Iris pigment epithelial cell (primary cell): ENCODE data around the gene DIP2C.

ENCODE experiments used
- DNase-seq: peaks from one replicate; pipeline ENCODE4 v3.0.0-alpha.2; 2011; ENCODE audit warnings: low read depth

DIP2C gene

DNA sequence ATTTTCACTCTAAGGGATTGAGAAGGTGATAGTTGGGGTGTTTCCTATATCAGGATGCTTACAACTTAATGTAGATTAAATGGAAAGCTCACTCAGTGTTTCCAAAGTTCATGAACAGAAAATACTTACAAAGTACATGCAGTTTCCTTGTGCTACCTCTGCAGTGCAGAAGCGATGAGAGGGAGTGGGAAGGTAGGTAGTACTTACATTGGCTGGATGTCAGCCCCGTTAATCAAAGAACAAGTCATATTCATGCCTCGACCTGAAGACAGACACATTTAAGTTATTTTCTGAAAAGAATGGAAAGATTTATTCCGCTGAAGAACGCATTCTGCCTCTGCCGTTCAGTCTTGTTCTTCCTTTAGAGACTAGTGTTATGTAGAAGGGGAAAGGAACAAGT is 461.1 kb downstream of the DIP2C start:
- no peak for DNase-seq

DNA sequence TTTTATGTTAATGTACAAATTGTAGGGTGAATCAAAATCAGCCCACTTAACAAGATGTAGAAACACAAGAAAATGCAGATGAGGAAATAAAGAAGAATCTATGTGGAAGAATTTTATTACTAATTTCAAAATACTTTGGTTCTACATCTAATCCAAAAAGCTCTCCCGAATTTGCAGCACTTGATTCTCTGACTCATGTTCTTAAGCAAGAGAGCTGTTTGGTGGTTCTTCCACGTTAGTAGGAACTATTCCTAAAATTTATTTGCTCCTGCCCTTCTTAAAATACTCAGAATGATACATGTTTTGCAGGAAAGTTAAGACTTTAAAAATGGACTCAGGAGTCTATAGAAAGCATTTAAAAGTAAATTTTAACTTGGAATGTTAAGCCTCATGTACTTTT is 462.5 kb downstream of the DIP2C start:
- peak; percentile 49 for DNase-seq

DNA sequence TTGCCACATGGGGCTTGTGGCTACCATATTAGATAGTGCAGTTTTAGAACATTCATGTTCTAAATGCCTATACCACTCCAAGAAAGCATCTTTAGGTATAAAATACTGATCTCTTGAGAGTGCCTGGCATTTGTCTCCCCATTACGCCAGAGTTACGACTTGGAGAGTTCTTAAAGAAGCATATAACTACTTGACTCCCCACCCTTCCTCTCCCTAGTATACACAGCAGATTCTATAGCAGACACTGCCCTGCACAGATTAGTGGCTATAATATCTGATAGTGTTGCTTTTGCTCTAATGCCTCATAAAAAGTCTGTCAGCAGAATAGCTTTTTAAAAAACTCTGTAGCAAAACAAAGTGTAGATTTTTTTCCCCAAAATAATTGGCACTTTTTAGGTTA is 463.4 kb downstream of the DIP2C start:
- DNase-seq, result no peak

DNA sequence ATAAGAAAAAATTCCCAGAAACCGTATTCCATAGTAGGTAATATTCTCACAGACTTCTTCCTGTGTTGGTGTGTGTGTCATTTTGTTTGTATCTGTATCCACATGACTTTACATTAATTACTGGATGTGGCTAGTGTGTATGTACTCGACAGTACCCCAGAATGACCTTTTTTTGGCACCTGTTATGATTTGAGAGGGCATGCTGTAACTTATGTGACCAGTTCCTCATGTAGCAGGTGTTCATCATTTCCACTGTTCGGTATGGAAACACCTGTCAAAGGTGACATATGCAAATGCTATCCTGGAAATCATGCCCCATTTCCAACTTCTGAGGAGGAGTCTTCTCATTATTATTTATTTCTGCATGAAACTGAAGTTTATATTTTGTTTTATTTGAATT is 464.9 kb downstream of the DIP2C start:
- DNase-seq, result no peak
